GM19452 (cell line): ENCODE results near the gene CD200R1.

Source experiments
- ATAC-seq: cut with Tn5 transposase; IDR thresholded peaks from one replicate; pipeline ENCODE4 v1.9.1; 2021; ENCODE audit not compliant: unreplicated experiment

The CD200R1 gene

DNA sequence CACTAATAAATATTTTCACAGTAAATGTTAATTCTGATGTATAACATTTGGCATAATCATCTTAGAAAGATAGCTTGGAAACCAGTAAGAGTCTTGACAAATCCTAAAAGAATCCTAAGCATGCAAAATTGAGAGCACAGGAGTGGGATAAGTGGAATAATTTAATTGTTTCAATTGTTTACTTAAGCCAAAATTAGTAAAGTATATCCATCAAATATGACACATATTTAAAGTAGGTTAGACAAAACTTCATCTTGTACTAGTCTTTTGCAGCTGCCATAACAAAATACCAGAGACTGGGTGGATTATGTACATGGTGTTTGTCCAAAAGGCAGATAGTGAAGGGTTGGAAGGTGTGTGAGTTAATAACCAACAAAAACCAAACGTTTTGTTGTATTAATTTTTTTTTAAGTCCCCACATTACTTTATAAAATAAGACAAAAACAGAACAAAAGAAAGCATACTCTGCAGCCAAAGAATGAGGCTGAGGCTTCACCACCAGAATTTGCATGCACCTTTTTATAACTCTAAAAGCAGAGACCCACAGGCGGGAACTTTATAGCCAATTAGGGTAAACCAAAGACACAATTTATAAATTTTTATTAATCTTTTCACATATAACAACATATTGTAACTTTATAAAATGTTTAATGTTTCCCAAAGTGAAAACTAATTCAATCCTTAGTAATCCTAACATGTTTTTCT, 86.4 kb downstream of the CD200R1 start:
- ATAC-seq: no peak

DNA sequence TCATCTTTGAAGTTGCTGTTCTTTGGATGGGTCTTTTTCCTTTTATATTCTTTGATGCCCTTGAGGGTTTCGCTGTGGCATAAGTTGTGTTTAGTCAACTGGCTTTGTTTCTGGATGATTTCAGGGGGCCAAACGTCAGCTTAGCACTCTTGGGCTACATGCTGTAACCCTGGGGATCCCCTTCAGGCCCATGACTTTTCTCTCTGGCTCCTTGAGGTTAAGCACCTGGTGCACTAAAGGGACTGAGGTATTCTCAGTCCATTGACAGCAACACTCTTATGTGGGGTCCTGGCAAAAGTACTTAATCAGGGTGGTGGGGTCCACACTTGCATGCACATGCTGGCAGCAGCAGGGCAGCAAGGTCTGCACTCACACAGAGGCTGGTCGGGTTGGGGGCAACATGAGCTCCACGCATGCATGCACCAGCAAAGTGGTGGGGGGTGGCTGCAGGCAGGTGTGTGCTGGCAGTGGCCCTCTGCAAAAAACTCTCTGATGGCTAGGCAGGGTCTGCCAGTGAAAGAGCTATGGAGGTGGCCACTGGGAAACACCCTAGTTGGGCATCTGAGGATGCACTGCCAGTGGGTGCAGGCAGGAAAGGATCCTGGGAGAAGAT, 90.1 kb downstream of the CD200R1 start:
- ATAC-seq: no peak

DNA sequence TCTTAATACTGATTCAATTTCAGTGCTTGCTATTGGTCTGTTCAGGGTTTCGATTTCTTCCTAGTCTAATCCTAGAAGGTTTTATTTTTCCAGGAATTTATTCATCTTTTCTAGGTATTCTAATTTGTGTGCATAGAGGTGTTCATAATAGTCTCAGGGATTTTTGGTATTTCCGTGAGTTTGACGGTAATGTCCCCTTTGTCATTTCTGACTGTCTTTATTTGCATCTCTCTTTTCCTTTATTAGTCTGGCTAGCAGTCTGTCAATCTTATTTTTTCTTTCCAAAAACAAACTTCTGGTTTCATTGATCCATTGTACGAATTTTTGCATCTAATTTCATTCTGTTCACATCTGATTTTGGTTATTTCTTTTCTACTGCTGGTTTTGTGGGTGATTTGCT, 93.0 kb downstream of the CD200R1 start:
- ATAC-seq: no peak

DNA sequence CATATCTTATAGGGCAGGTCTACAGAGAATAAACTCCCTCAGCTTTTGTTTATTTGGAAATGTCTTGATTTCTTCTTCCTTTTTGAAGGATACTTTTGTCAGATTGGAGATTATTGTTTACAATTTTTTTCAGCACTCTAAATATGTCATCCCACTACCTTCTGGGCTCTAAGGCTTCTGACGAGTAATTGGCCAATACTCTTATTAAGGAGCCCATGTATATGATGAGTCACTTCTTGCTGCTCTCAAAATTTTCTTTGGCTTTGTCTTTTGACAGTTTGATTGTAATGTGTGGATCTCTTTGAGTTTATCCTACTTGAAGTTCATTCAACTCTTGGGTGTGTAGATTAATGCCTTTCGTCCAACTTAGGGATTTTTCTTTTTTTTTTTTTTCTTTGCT, 99.3 kb downstream of the CD200R1 start:
- no peak for ATAC-seq

DNA sequence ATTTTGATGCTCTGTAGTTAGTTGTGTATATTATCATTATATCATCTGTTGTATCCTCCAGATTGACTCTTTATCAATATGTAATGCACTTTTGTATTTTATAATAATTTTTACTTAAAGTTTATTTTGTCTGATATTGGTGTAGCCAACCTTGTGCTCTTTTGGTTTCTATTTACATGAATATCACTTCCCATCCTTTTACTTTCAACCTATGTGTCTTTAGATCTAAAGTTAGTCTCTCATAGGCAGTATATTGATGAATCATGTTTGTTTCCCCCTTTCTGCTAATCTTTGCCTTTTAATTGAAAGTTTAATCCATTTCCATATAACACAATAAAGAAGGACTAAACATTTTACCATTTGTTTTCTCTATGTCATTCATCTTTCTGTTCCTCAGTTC, 100.2 kb downstream of the CD200R1 start:
- peak; percentile 47 for ATAC-seq

DNA sequence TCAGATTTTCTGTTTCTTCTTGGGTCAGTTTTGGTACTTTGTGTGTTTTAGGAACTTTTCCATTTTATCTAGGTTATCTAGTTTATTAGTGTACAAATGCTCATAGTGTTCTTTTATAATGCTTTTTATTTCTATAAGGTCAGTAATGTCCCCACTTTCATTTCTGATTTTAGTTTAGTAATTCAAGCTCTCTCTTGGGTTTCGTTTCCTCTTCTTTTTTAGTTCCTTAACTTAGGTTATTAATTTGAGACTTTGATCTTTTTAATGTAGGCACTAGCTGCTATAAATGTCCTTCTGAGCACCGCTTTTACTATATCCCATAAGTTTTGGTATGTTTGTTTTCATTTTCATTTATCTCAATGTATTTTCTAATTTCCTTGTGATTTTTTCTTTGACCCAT, 101.3 kb downstream of the CD200R1 start:
- ATAC-seq: no peak

DNA sequence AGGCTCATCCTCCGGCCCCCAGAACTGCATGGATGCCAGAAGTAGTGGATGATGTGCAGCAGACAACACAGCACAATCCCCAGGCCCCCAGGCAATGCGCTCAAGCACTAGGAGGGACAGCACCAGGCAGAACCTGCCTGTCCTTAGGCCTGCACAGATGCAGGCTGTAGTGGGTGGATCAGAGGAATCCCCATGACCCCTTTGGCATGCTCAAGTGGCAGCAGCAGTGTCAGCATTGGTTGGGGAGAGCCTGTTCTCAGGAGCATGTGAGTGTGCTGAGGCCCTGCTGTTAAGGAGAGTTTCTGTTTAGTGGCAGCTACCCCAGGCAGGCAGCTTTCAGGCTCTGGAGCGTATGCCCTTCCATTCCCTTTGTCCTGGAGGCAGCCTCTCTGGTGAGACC, 103.2 kb downstream of the CD200R1 start:
- ATAC-seq: no peak
